Liver (tissue), 9 donors: ENCODE results near the gene SEMA3C. TPM values are rescaled to one million over a fixed set of nuclear protein-coding genes. Genes with fewer than 3 reads are reported as not detected.

Experiments
- DNase-seq: peaks from one replicate; pipeline ENCODE4 v3.0.0-alpha.2; 2017; ENCODE audit warnings: low spot score
- H3K27ac ChIP-seq, 2 donors: one replicate each; pipeline ENCODE4 v1.7.0; 2013; ENCODE audit warnings: inconsistent platforms in 2 of 2, low read length in 2 of 2, control low read depth in 1 of 2, low read depth in 1 of 2, mild to moderate bottlenecking in 1 of 2
- H3K27me3 ChIP-seq, 4 donors: one replicate each; pipeline versions ENCODE4 v1.6.1 to v1.7.0; 2013; ENCODE audit warnings: low read length in 3 of 4, inconsistent platforms in 1 of 4, mild to moderate bottlenecking in 1 of 4, moderate library complexity in 1 of 4; ENCODE audit not compliant: control insufficient read depth in 4 of 4, insufficient read depth in 4 of 4
- H3K36me3 ChIP-seq, 4 donors: one replicate each; pipeline versions ENCODE4 v1.6.1 to v1.7.0; 2013; ENCODE audit warnings: low read length in 3 of 4, mild to moderate bottlenecking in 3 of 4, low read depth in 1 of 4, moderate library complexity in 1 of 4; ENCODE audit not compliant: control insufficient read depth in 4 of 4, insufficient read depth in 3 of 4
- H3K4me1 ChIP-seq, 4 donors: one replicate each; pipeline versions ENCODE4 v1.6.1 to v1.7.0; 2013; ENCODE audit warnings: low read length in 3 of 4, mild to moderate bottlenecking in 3 of 4, moderate library complexity in 1 of 4; ENCODE audit not compliant: control insufficient read depth in 4 of 4, insufficient read depth in 4 of 4
- H3K4me3 ChIP-seq, 3 donors: one replicate each; pipeline versions ENCODE4 v1.6.1 to v1.7.0; 2013; ENCODE audit warnings: low read length in 3 of 3, control low read depth in 1 of 3, low read depth in 1 of 3, mild to moderate bottlenecking in 1 of 3
- H3K9ac ChIP-seq, 2 donors: one replicate each; pipeline ENCODE4 v1.7.0; 2013; ENCODE audit warnings: low read length in 2 of 2, mild to moderate bottlenecking in 2 of 2, moderate library complexity in 2 of 2, control low read depth in 1 of 2, low read depth in 1 of 2
- H3K9me3 ChIP-seq, 4 donors: one replicate each; pipeline versions ENCODE4 v1.6.1 to v1.7.0; 2013; ENCODE audit warnings: low read length in 3 of 4; ENCODE audit not compliant: control insufficient read depth in 4 of 4
- EGR1 ChIP-seq, 2 donors: IDR thresholded peaks; 2 replicates each; pipeline ENCODE4 v1.6.1; 2016 to 2018; ENCODE audit warnings: antibody characterized with exemption in 2 of 2, low read depth in 2 of 2
- FOXA1 ChIP-seq: IDR thresholded peaks from 2 replicates; pipeline ENCODE4 v1.6.1; 2016; ENCODE audit warnings: antibody characterized with exemption
- FOXA2 ChIP-seq: IDR thresholded peaks from 2 replicates; pipeline ENCODE4 v1.6.1; 2016; ENCODE audit warnings: antibody characterized with exemption
- GABPA ChIP-seq, 2 donors: IDR thresholded peaks in 1 of 2; conservative IDR thresholded peaks in 1 of 2; 2 replicates each; pipeline ENCODE4 v1.6.1; 2016; ENCODE audit warnings: antibody characterized with exemption in 2 of 2, mild to moderate bottlenecking in 1 of 2, moderate library complexity in 1 of 2
- HNF4A ChIP-seq, 2 donors: conservative IDR thresholded peaks; 2 replicates each; pipeline ENCODE4 v1.6.1; 2016; ENCODE audit warnings: antibody characterized with exemption in 2 of 2, mild to moderate bottlenecking in 2 of 2
- HNF4G ChIP-seq: IDR thresholded peaks from 2 replicates; pipeline ENCODE4 v1.6.1; 2016; ENCODE audit warnings: antibody characterized with exemption
- JUND ChIP-seq, 2 donors: IDR thresholded peaks; 2 replicates each; pipeline ENCODE4 v1.6.1; 2016; ENCODE audit warnings: antibody characterized with exemption in 2 of 2
- NR2F2 ChIP-seq: IDR thresholded peaks from 2 replicates; pipeline ENCODE4 v1.6.1; 2016; ENCODE audit warnings: antibody characterized with exemption
- RAD21 ChIP-seq, 2 donors: IDR thresholded peaks; 2 replicates each; pipeline ENCODE4 v1.6.1; 2016; ENCODE audit warnings: antibody characterized with exemption in 2 of 2, mild to moderate bottlenecking in 2 of 2
- REST ChIP-seq: IDR thresholded peaks from 2 replicates; pipeline ENCODE4 v1.6.1; 2016; ENCODE audit warnings: antibody characterized with exemption, mild to moderate bottlenecking
- RXRA ChIP-seq, 2 donors: IDR thresholded peaks; 2 replicates each; pipeline ENCODE4 v1.6.1; 2017 to 2018; ENCODE audit warnings: antibody characterized with exemption in 2 of 2, mild to moderate bottlenecking in 1 of 2
- SP1 ChIP-seq: IDR thresholded peaks from 2 replicates; pipeline ENCODE4 v1.6.1; 2018; ENCODE audit warnings: antibody characterized with exemption, mild to moderate bottlenecking
- TAF1 ChIP-seq: conservative IDR thresholded peaks from 2 replicates; pipeline ENCODE4 v1.6.1; 2016; ENCODE audit warnings: antibody characterized with exemption, mild to moderate bottlenecking
- WGBS: extraction: QIAGEN DNeasy Blood & Tissue Kit; methylation state at CpG from one replicate; pipeline ENCODE4 v1.1.7; 2013; 5-methylcytosine and 5-hydroxymethylcytosine counted together
- polyA plus RNA-seq, 2 donors: library from polyadenylated mRNA; stranded (reverse) in 1 of 2; unstranded in 1 of 2; fragments of 200-250 nt in 1 of 2; fragments of >200 nt in 1 of 2; fragmentation: Nextera tagmentation in 1 of 2; extraction: Ambion mirVana in 1 of 2; gene quantifications; one replicate each; pipeline versions ENCODE4 v1.2.1 to v1.2.3, GENCODE V29; 2013 to 2015
- total RNA-seq, 2 donors: library from RNA; depleted of rRNA; stranded (reverse); fragments of >200 nt; gene quantifications; one replicate each; pipeline ENCODE4 v1.2.3, GENCODE V29; 2014
- TF ChIP-seq, protein P1 (sequence below): IDR thresholded peaks from 2 replicates; pipeline ENCODE4 v1.6.1; 2016; ENCODE audit warnings: antibody characterized with exemption
- TF ChIP-seq, protein P2 (sequence below): fragments of 150-350 bp; IDR thresholded peaks from 2 replicates; pipeline ENCODE4 v1.5.1; 2017; ENCODE audit warnings: improper control_type of control experiment, low read depth, low read length; ENCODE audit not compliant: missing input control
- TF ChIP-seq, protein P3 (sequence below): IDR thresholded peaks from 2 replicates; pipeline ENCODE4 v1.6.1; 2016; ENCODE audit warnings: antibody characterized with exemption
- TF ChIP-seq, protein P4 (sequence below): IDR thresholded peaks from 2 replicates; pipeline ENCODE4 v1.6.1; 2016; ENCODE audit warnings: antibody characterized with exemption
- donor health status: healthy.
- donor health status: healthy.
- donor health status: healthy.
- donor health status: healthy.
- donor health status: healthy.

SEMA3C gene
- total and polyA plus RNA-seq, 4 donors: 0.20 to 1.8 (median 0.64) TPM

DNA sequence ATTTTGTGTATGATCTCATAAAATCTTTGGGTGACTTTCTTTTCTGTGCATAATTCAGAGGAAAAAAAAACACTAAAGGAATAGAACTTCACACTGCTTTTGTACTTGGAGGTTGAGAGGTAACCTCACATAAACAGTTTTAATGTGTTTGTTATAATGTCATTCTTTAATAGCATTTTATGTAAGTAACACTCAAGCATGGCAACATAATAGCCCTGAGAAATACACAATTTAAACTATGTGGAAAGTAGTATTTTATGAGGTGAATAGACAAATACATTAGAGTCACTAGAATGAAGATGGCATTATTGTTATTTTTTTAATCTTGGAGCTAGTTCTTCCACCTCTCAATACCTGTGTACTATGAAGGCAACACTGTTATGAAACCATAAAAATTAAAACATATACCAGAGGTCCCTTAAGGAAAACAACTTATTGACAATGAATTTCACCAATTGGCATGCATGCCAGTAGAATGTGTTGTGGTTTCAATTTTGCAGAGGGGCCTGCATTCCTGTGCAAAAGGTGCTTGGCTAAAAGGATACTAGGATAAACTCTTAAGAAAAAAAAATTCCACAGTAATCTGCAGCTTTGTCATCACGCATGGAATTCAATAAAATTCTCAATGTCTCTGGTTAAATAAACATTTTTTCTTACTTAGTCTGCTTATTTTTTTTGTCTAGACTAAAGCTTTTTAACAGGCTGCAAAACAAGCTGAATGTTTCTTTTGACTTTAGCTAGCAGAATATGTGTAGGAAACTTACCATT lies 177.9 kb downstream of the SEMA3C start (continued):
- TF ChIP-seq NR2F2 (no peak), HNF4G (no peak), GABPA (IDR thresholded peaks at IDR 0.05 in 1 of 2, conservative IDR thresholded peaks at IDR 0.05 in 1 of 2) (no peak)
- TF ChIP-seq, protein P1, sequence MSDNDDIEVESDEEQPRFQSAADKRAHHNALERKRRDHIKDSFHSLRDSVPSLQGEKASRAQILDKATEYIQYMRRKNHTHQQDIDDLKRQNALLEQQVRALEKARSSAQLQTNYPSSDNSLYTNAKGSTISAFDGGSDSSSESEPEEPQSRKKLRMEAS: no peak

DNA sequence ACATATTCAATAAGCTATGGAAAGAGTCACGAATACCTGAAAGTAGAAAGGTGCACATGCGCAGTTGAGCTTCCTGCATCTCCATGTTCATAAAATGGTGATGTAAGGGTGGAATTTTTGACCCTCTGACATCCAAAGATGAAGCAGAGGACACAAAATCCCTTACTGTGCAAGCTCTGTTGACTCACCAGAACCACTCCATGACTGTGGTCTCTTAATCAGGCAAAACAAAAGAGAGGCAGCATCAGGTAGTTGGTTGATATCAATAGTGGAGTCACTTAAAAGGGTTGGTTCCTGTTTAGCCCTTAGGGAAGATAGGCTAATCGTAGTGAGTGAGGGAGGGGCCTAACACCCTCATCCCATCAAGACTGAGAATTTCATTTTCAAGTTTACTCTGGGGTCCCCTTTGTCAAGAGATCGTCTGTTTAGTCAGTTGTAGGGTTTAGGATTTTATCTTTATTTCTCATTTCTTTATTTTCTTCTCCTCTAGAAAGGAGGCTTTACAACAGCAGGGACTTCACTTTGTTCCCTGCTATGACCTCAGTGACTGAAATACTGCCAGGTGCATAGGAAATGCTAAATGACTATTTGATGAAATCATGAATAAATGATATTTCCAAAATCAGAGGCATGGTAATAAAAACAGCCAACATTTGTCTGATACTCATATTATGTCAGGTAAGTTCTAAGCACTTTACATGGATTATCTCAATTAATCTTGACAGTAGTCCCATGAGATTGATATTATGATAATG lies 182.3 kb downstream of the SEMA3C start:
- Histone ChIP-seq H3K4me1 (no peaks in the 10 kb centered on the region), H3K27me3 (peaks cover 0 to 3% (median 0%) of the 10 kb centered on the region in 4 donors), H3K4me3 (no peak overlapping the region), H3K9me3 (no peaks in the 10 kb centered on the region), H3K27ac (no peak overlapping the region), H3K9ac (no peak overlapping the region), H3K36me3 (no peaks in the 10 kb centered on the region)
- no peak for DNase-seq
- TF ChIP-seq JUND (IDR thresholded peaks at IDR 0.05) (no peak), RXRA (IDR thresholded peaks at IDR 0.05) (no peak), FOXA1 (no peak), HNF4A (conservative IDR thresholded peaks at IDR 0.05) (no peak), RAD21 (IDR thresholded peaks at IDR 0.05) (no peak), NR2F2 (no peak), TAF1 (no peak), GABPA (IDR thresholded peaks at IDR 0.05 in 1 of 2, conservative IDR thresholded peaks at IDR 0.05 in 1 of 2) (no peak), FOXA2 (no peak), SP1 (no peak), EGR1 (IDR thresholded peaks at IDR 0.05; ENCODE audit: low read depth in 2 of 2) (no peak), REST (no peak)
- TF ChIP-seq, protein P2, sequence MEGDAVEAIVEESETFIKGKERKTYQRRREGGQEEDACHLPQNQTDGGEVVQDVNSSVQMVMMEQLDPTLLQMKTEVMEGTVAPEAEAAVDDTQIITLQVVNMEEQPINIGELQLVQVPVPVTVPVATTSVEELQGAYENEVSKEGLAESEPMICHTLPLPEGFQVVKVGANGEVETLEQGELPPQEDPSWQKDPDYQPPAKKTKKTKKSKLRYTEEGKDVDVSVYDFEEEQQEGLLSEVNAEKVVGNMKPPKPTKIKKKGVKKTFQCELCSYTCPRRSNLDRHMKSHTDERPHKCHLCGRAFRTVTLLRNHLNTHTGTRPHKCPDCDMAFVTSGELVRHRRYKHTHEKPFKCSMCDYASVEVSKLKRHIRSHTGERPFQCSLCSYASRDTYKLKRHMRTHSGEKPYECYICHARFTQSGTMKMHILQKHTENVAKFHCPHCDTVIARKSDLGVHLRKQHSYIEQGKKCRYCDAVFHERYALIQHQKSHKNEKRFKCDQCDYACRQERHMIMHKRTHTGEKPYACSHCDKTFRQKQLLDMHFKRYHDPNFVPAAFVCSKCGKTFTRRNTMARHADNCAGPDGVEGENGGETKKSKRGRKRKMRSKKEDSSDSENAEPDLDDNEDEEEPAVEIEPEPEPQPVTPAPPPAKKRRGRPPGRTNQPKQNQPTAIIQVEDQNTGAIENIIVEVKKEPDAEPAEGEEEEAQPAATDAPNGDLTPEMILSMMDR: no peak
- TF ChIP-seq, protein P3, sequence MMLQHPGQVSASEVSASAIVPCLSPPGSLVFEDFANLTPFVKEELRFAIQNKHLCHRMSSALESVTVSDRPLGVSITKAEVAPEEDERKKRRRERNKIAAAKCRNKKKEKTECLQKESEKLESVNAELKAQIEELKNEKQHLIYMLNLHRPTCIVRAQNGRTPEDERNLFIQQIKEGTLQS: no peak
- TF ChIP-seq, protein P4, sequence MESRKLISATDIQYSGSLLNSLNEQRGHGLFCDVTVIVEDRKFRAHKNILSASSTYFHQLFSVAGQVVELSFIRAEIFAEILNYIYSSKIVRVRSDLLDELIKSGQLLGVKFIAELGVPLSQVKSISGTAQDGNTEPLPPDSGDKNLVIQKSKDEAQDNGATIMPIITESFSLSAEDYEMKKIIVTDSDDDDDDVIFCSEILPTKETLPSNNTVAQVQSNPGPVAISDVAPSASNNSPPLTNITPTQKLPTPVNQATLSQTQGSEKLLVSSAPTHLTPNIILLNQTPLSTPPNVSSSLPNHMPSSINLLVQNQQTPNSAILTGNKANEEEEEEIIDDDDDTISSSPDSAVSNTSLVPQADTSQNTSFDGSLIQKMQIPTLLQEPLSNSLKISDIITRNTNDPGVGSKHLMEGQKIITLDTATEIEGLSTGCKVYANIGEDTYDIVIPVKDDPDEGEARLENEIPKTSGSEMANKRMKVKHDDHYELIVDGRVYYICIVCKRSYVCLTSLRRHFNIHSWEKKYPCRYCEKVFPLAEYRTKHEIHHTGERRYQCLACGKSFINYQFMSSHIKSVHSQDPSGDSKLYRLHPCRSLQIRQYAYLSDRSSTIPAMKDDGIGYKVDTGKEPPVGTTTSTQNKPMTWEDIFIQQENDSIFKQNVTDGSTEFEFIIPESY: no peak
- TF ChIP-seq, protein P1: no peak
- 75% methylated on average over 4 of the region's 4 CpGs for WGBS
